ENCODE results near the gene OR7G1.
A peak's percentile ranks its signal among the peaks of the same experiment; 100 is the strongest.

The OR7G1 gene, protein sequence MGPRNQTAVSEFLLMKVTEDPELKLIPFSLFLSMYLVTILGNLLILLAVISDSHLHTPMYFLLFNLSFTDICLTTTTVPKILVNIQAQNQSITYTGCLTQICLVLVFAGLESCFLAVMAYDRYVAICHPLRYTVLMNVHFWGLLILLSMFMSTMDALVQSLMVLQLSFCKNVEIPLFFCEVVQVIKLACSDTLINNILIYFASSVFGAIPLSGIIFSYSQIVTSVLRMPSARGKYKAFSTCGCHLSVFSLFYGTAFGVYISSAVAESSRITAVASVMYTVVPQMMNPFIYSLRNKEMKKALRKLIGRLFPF

DNA sequence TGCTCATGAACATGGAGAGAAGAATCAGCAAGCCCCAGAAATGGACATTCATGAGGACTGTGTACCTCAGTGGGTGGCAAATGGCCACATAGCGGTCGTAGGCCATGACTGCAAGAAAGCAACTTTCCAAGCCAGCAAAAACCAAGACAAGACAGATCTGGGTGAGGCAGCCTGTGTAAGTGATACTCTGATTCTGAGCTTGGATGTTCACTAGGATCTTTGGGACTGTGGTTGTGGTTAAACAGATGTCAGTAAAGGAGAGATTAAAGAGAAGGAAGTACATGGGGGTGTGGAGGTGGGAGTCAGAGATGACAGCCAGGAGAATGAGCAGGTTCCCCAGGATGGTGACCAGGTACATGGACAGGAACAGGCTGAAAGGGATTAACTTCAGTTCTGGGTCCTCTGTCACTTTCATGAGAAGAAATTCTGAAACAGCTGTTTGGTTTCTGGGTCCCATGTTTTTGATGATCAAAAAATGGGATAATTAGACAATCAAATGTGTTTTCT, at the start of gene OR7G1:
Gene OR7G1 (minus strand): TSS at position 457 of the 507 bp plus-strand sequence. CDS start 0 bp downstream, at position 457.
- no peak for DNase-seq (ENCODE audit: low read depth in 2 of 3, low spot score in 2 of 3)

DNA sequence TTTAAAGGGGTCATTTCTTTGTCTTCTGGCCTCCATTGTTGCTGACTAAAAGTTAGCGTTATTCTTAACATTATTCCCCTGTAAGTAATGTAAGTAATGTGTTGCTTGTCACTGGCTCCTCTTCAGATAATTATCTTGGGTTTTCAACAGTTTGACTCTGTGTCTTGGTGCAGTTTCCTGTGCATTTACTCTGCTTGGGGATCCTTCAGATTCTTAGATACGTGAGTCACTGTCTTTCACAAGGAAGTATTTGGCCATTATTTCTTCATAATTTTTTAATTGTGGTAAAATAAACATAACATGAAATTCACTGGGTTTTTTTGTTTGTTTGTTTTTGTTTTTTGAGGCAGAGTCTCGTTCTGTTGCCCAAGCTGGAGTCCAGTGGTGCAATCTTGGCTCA, 49.7 kb upstream of the OR7G1 start:
- no peak for DNase-seq (ENCODE audit: low read depth in 2 of 3, low spot score in 2 of 3)

DNA sequence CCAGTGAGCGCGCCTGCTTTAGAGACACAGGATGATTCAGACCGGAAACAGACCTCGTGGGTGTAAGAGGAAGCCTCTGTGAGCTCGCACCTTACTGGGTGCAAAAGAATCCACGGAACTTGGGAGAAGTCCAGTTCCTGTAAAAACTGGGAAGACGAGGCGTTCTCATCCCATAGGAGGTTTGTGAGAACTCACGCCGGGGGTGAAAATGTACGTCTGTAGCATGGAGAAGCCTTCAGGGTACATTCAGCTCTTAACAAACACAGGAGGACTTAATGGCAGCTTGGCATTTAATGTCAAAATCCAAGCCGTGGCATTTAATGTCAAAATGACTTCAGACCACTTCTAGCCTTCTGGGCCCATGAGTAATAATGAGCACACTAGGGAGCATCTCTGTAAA, 45.9 kb upstream of the OR7G1 start:
- DNase-seq (ENCODE audit: low read depth in 2 of 3, low spot score in 2 of 3) = no peak

DNA sequence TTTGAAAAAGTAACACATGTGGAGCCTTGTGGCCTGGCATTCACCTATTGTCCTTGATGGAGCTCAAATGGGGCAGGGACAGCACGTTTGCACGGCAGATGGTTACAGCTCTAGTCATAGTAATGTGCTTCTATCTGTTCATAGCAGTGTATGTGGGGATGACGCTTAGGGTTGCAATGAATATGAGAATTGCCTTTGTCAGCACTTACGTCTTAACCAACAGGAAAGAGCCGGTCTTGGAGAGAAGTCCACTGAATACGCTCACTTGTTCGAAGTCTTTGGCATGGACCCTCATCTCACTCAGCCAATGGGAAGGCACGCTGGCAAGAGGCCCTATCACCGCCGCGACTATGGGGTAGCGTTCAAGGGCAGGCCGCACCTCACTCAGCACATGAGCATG, 44.3 kb upstream of the OR7G1 start:
- DNase-seq (ENCODE audit: low read depth in 2 of 3, low spot score in 2 of 3) = no peak

DNA sequence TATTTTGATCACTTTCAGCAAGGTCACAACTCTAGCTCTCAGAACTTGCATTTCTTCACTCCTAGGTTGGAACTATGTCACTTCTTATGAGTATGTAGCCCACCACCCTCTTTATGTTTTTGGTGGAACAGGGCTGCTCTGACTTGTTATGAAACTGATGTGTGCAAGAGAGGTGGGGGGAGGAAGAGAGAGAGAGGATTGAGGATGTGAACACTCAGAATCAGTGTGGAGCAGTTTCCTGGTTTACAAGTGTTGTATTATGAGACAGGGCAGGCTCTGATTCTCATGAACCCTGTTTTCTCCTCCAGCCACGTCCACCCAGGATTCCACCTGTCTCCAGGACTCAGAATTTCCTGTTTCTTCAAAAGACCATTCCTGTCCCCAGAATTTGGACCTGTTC, 40.7 kb upstream of the OR7G1 start:
- DNase-seq (ENCODE audit: low read depth in 2 of 3, low spot score in 2 of 3) = no peak

DNA sequence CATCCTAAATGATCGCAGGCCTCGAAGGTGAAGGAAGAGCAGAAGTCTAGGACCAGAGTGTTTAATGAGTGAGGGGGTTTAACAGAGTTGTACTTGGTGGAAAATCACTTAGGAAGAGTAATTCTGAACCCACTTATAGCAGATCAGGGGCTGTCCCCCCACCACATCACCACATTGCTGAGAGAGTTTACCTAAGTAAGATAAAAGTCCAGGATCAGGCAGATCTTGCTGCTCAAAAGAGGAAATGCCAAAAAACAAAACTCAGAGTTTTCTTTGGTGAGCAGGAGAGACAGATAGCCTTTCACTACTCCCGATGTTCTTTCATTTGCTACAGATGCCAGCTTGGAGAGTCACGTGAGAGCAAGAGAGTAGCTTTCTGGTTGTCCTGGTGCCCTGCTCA, 40.0 kb upstream of the OR7G1 start:
- DNase-seq (ENCODE audit: low read depth in 2 of 3, low spot score in 2 of 3) = no peak

DNA sequence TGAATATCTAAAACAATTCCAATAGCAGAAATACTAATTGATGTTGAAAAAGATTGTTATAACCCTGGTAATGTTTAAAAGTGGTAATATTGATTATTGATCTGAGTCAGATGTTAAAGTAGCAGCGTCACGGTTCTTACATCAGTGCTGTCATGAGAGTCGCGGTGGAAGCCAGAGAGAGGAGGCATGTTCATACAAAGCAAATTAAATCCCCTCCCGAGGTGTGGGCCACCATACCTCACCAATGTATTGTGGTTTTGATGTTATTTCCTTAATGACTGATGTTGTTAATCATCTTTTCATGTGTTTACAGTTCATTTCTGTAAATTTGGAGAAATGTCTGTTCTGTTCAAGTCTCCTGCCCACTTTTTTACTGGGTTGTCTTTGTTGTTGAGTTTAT, 35.8 kb upstream of the OR7G1 start:
- no peak for DNase-seq (ENCODE audit: low read depth in 2 of 3, low spot score in 2 of 3)

DNA sequence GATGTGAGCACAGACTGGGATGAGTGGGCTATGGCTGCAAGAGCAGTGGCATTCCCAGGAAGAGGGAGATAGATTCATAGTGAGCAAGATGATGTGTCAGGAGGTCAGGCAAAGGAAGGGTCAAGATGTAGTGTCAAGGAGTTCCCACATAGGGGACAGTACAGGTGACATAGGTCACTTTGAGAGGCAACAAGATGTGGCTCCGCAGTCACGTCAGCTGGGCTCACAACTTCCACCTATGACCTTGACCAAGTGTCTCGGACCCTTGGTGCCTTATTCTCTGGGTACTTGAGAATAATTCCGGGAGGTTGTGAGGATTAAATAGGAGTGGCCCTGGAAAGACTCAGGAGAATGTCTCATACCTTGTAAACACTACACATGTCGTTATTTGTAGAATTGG, 35.1 kb upstream of the OR7G1 start:
- DNase-seq (ENCODE audit: low read depth in 2 of 3, low spot score in 2 of 3) = no peak

DNA sequence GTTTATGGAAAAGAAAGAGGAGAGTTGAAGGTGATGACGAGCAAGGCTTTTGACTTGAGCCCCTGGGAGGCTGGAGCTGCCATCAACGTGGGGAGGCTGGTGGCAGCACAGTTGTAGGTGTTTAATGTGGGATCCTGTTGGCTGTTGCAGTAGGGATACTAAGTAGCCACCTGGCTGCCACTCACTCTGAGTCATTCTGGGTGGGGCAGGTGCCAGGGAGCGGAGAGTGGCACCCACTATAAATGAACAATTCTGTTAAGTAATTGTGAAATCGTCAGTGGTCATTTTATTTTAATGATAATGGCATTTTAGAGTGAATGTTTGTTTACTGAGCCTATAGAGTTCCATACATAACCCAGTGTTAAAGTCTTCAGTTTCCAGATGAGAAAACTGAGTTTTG, 34.4 kb upstream of the OR7G1 start:
- no peak for DNase-seq (ENCODE audit: low read depth in 2 of 3, low spot score in 2 of 3)

DNA sequence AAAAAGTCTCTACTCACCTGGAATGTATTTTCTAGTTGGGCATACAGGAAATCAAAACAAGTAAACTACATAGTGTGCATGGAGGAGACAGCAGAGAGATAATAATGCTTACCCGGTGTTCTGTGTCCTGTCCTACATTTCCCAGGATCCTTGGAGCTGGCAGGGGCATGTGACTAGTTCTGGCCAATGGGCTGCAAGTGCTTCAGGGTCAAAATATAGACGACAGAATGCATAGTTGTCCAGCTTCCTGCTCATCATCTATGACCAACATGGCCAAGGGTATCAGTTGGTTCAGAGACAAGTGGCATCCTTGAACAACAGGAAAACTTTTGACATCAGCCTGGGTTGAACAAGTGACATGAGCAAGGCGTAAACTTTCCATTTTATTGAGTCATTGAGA, 33.1 kb upstream of the OR7G1 start:
- no peak for DNase-seq (ENCODE audit: low read depth in 2 of 3, low spot score in 2 of 3)

DNA sequence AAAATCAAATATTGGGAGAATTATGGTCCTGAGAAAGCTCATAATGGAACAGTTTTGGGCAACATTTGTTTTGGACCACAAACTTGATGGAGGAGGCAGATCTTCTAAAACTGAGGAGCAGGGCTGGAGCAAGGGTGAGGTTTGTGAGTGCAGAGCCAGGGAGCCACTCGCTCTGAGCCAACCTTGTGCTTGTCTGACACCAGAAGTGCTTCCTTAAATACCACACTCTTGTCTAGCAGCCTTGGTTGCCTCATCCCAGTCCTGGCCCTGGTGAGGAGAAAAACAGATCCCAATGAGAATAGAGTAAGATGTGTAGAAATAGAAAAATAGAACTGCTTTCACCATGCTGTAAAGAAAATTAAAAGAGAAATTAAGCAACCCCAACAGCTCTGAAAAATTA, 31.3 kb upstream of the OR7G1 start:
- no peak for DNase-seq (ENCODE audit: low read depth in 2 of 3, low spot score in 2 of 3)

DNA sequence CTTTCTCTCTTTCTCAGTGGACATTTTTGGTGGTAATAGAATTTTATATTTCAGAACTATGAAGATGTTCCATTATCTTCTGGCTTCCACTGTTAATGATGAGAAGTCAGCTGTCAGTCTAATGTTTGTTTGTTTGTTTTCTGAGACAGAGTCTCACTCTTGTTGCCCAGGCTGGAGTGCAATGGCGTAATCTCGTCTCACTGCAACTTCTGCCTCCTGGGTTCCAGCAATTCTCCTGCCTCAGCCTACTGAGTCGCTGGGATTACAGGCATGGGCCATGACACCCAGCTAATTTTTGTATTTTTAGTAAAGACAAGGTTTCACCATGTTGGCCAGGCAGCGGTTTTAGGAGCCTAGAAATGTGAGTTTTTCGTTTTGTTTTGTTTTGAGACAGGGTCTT, 29.4 kb upstream of the OR7G1 start:
- DNase-seq (ENCODE audit: low read depth in 2 of 3, low spot score in 2 of 3) = no peak

DNA sequence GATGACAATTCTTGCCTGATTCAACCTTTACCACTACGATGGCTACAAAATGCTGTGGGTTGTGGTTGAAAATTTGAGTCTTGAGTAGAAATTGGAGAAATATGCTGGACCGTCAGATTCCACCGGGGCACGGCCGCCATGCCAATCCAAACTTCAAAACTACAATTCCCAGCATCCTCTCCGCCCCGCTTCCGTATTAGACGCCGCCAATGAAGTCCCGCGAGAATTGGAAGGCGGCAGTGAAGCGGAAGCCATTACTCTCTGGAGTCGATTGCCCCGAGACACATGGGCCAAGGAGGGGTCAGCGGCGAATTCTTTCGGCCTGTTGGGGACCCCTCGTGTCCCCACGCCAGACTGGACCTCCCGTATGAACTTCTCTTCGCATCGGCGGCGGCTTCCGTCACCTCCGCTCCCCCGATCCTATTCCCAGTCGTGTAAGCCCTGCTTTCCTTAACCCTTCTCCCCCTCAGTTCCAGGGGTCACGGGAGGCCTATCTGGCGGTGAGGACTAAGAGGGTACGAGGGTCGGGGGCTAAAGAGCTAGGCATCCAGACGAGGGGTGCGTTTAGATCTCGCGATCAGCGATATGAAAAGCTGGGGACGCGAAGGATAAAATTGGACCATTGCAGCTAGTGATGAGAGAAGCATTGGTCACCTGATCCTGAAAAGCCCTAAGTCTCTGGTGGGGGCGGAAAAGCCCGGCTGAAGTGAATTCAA, 24.8 kb upstream of the OR7G1 start, which contains the start of gene ZNF317:
Gene ZNF317 (plus strand): TSS at position 239 of the 716 bp plus-strand sequence. CDS start 15,620 bp downstream, outside the sequence.
- peak; percentile 58 to 67 (median 64) for DNase-seq (ENCODE audit: low read depth in 2 of 3, low spot score in 2 of 3)

DNA sequence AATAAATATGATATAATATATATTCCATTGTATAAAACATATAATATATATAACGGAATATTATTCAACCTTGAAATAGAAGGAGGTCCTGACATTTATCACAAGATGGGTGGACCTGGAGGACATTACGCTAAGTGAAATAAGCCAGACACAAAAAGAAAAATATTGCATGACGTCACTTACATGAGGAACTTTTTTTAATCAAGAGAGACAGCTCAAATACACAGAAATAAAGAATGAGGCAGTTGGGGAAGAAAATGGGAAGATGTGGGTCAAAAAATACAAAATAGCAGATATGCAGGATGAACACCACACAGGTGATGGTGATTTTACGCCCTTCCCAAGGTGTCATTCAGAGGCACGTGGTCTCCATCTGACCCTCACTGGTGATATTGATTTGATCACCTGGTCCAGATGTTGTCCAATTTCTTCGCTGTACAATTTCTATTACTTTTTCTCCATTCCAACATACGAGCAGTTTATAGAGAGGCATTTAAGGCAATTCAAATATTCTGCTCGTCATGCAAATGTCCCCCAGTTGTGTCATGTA, 24.1 kb upstream of the OR7G1 start:
- DNase-seq (ENCODE audit: low read depth in 2 of 3, low spot score in 2 of 3) = no peak

DNA sequence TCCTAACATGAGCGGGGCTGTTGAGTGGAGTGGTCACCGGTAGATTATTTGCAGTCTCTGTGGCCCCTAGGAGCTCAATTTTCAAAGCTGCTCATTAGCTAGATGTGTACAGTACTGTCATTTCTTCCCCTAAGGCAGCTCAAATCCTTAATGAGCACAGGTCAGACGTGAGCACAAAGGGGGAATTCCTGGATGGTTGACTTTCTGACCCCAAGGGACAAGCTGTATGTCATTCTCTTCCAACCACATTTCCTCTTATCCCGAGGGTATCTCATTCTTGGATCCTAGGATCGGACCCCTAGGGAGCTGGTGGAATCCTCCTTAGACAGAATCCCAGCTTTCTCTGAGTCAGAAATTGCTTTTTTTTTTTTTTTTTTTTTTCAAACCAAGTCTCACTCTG, 16.9 kb upstream of the OR7G1 start:
- no peak for DNase-seq (ENCODE audit: low read depth in 2 of 3, low spot score in 2 of 3)

DNA sequence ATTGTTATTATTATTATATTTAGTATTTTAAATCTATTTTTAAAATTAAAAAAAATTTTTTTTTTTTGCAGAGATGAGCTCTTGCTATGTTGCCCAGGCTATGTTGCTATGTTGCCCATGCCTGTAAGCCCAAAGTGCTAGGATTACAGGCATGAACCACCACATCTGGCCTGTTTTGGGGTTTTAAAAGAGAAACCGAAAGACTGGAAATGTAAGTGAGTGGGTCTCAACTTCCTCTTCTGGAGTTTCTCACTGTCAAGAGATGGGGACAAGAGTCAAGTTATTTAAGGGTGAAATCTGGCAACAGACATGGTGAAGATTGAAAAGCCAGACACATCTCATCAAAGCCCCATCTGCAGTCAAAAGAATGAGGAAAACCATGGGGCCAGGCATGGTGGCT, 15.4 kb upstream of the OR7G1 start:
- no peak for DNase-seq (ENCODE audit: low read depth in 2 of 3, low spot score in 2 of 3)

DNA sequence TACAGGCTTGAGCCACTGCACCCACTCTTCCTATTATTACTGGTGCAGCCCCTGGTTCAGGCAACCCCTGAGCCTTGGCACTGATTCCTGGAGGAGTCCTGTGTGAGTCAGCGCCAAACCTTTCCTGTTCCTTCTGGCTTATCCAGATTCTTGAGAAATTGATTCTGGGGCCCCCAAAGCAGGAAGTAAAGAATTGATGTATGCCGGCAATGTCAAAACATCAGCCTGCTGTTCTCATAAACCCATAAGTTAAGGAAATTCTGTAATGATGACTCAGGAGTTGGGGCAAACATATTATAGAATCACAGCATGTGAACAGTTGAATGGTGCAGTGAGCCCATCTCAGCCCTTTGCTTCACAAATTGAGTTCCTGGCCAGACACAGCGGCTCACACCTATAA, 12.6 kb upstream of the OR7G1 start:
- DNase-seq (ENCODE audit: low read depth in 2 of 3, low spot score in 2 of 3) = no peak

DNA sequence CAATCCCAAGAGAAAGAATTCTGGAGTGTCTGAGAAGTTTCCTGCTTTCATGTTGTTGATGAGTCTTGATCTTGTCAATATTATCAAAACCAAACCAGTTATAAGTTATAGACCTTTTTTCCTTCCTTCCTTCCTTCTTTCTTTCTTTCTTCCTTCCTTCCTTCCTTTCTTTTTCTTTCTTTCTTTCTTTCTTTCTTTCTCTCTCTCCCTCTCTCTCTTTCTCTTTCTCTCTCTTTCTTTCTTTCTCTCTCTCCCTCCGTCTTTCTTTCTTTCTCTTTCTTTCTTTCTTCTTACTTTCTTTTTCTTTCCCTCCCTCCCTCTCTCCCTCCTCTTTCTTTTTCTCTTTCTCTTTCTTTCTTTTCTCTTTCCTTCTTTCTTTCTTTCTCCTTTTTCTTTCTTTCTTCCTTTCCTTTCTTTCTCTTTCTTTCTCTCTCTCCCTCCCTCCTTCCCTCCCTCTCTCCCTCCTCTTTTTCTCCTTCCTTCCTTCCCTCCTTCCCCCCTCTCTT, 11.4 kb upstream of the OR7G1 start, which contains the start of gene OR7G3:
Gene OR7G3 (minus strand): TSS at position 51 of the 506 bp plus-strand sequence. CDS start 0 bp downstream, at position 51.
- no peak for DNase-seq (ENCODE audit: low read depth in 2 of 3, low spot score in 2 of 3)

DNA sequence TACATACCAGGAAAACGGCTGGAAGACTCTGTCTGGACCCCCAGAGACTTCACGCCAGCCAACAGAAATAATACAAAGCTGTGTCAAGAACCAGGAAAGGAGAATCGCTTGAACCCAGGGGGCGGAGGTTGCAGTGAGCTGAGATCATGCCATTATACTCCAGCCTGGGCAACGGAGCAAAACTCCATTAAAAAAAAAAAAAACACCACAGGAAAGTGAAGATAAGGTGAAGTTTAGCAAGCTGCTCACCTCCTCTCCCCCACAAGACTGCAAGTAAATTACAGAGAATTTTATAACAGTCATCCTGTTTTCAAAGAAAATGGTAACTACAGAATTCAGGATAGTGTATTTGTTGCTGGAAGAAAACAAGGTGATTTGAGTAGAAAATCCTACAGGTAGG, 984 bp upstream of the OR7G1 start:
- no peak for DNase-seq (ENCODE audit: low read depth in 2 of 3, low spot score in 2 of 3)

DNA sequence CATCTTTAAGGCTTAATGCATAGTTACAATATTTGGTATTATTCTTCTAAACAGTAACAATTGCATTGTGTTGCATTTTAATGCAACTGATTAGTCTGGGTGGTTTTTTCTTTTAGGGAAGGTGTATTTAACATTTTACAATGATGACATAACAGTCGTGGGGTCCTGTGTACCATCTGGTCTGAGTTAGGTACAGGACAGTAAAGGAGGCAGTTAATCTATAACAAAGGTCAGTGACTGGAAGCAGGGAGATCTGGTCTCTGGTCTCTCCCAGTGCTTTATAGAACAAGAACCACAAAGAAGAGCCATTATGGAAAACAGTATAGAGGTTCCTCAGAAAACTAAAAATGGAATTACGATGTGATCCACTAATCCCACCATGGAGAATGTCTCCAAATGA, 5.6 kb downstream of the OR7G1 start:
- no peak for DNase-seq (ENCODE audit: low read depth in 2 of 3, low spot score in 2 of 3)

DNA sequence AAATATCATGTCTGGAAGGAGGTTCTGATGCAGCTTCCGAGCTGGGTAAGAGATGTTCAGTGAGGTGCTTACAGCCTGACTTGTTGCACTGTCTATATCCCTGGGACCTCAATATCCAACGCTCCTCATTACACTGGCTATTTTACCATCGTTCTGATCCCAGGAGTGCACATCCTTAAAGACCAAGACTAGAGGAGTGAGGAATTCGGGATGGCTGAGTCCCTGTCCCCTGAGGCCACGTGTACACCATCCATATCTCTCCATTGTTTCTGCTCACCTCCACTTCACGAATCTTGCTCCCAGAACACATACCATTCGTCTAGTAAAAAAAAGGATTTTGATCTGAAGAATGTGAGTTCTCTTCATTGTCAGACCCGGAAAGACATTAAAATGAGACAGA, 8.2 kb downstream of the OR7G1 start, which contains the start of gene OR7G2:
Gene OR7G2 (minus strand): TSS at position 101 of the 400 bp plus-strand sequence. CDS start 4,232 bp downstream, outside the sequence.
- DNase-seq (ENCODE audit: low read depth in 2 of 3, low spot score in 2 of 3) = no peak

DNA sequence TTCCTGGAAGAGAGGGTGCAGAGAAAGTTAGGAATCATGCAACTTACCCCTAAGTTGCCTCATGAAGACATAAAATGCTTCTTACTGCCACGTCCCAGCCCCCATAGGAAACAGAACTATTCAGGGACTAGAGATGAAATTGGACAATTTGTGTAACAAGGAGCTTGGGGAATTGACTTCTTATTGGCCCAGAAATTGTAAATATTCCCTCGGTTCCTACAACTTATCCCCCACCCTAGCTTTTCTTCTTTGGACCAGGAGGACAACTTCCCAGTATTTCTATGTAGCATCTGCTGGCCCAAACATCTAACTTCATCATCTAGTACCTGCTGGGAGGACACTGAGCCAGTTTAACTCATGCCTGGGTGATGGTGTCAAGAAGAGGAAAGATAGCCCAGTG, 28.8 kb downstream of the OR7G1 start, which contains the start of gene OR1M1:
Gene OR1M1 (plus strand): TSS at position 301 of the 400 bp plus-strand sequence. CDS start 6,184 bp downstream, outside the sequence.
- no peak for DNase-seq (ENCODE audit: low read depth in 2 of 3, low spot score in 2 of 3)

All from activated CD8-positive, alpha-beta memory T cell treated with anti-CD3 and anti-CD28 coated beads for 48 hours (primary cell).